Fibroblast of villous mesenchyme (primary cell): ENCODE results near the gene TERT. TPM values are rescaled to one million over a fixed set of nuclear protein-coding genes. Genes with fewer than 3 reads are reported as not detected.

ENCODE experiments used
- DNase-seq: peaks from one replicate; pipeline ENCODE4 v3.0.0-alpha.2; 2010; ENCODE audit warnings: low read depth
- H3K4me3 ChIP-seq: 2 replicates; pipeline ENCODE4 v1.5.1; 2011; ENCODE audit warnings: low read depth, mild to moderate bottlenecking, low read length
- CTCF ChIP-seq: IDR thresholded peaks from 2 replicates; pipeline ENCODE4 v1.5.1; 2012; ENCODE audit warnings: low read depth, mild to moderate bottlenecking, low read length; ENCODE audit not compliant: insufficient read depth
- total RNA-seq: library from RNA; depleted of rRNA; stranded (reverse); fragments of >200 nt; gene quantifications from 2 replicates; pipeline ENCODE4 v1.2.3, GENCODE V29; 2012

TERT gene
- total RNA-seq, 1 donor, result not detected

- TF ChIP-seq CTCF, result no peak
- DNase-seq, result no peak
Measured at GRCh38 chr5:1214936-1215220, 80.0 kb downstream of the TERT start.

GRCh38 chr5:1214163-1214935 lies 80.5 kb downstream of the TERT start:
- no peak for TF ChIP-seq CTCF
- H3K4me3 ChIP-seq, result no peak overlapping the region
- no peak for DNase-seq

More at GRCh38 chr5:1214936-1215220, 80.0 kb downstream of the TERT start:
- H3K4me3 ChIP-seq, result no peak overlapping the region

- H3K4me3 ChIP-seq, result no peak overlapping the region
- DNase-seq, result no peak
- TF ChIP-seq CTCF, result no peak
Measured at GRCh38 chr5:1213508-1214162, 81.2 kb downstream of the TERT start.

- no peak overlapping the region for H3K4me3 ChIP-seq
- no peak for DNase-seq
- TF ChIP-seq CTCF, result no peak
Measured at GRCh38 chr5:1212881-1213280, 82.0 kb downstream of the TERT start.

- DNase-seq, result no peak
- TF ChIP-seq CTCF, result no peak
Measured at GRCh38 chr5:1212271-1212670, 82.6 kb downstream of the TERT start.

GRCh38 chr5:1211701-1212100 lies 83.2 kb downstream of the TERT start:
- no peak for DNase-seq
- TF ChIP-seq CTCF, result no peak
- no peak overlapping the region for H3K4me3 ChIP-seq

More at GRCh38 chr5:1212271-1212670, 82.6 kb downstream of the TERT start:
- no peak overlapping the region for H3K4me3 ChIP-seq
